Smooth muscle cell (in vitro differentiated cells): Measurements from ENCODE around the gene SPINT1. TPM values are rescaled to one million over a fixed set of nuclear protein-coding genes. Genes with fewer than 3 reads are reported as not detected.

Experiments used
- DNase-seq: peaks from one replicate; lab custom pipeline; 2025; ENCODE audit not compliant: unreplicated experiment; lab: John Stamatoyannopoulos, UW
- H2AFZ ChIP-seq: fragments of 200-600 bp; sonication (generic); 2 replicates; pipeline ENCODE4 v1.6.0; 2016; ENCODE audit warnings: antibody characterized with exemption, low read depth, mild to moderate bottlenecking
- H3F3A ChIP-seq: fragments of 200-600 bp; sonication (generic); 2 replicates; pipeline ENCODE4 v1.6.0; 2017; ENCODE audit warnings: antibody characterized with exemption, low read depth
- H3K27ac ChIP-seq: fragments of 200-600 bp; sonication (generic); 2 replicates; pipeline ENCODE4 v1.5.1; 2016; ENCODE audit warnings: low read depth, mild to moderate bottlenecking
- H3K27me3 ChIP-seq: fragments of 200-600 bp; sonication (generic); 2 replicates; pipeline ENCODE4 v1.6.1; 2016; ENCODE audit warnings: low read depth, mild to moderate bottlenecking
- H3K36me3 ChIP-seq: fragments of 200-600 bp; sonication (generic); 2 replicates; pipeline ENCODE4 v1.5.1; 2016; ENCODE audit warnings: low read depth
- H3K4me1 ChIP-seq: fragments of 200-600 bp; sonication (generic); 2 replicates; pipeline ENCODE4 v1.5.1; 2016; ENCODE audit warnings: low read depth
- H3K4me2 ChIP-seq: fragments of 200-600 bp; sonication (generic); 2 replicates; pipeline ENCODE4 v1.6.0; 2016; ENCODE audit warnings: mild to moderate bottlenecking
- H3K4me3 ChIP-seq: fragments of 200-600 bp; sonication (generic); 2 replicates; pipeline ENCODE4 v1.5.1; 2016; ENCODE audit warnings: mild to moderate bottlenecking
- H3K79me2 ChIP-seq: fragments of 200-600 bp; sonication (generic); 2 replicates; pipeline ENCODE4 v1.6.0; 2016; ENCODE audit warnings: low read depth, mild to moderate bottlenecking
- H3K9ac ChIP-seq: fragments of 200-600 bp; sonication (generic); 2 replicates; pipeline ENCODE4 v1.6.0; 2016; ENCODE audit warnings: low read depth
- H3K9me3 ChIP-seq: fragments of 200-600 bp; sonication (generic); replicated peaks from 2 replicates; pipeline ENCODE4 v1.5.1; 2016; ENCODE audit warnings: low read depth
- H4K20me1 ChIP-seq: fragments of 200-600 bp; sonication (generic); 2 replicates; pipeline ENCODE4 v1.6.0; 2016; ENCODE audit warnings: low read depth
- CTCF ChIP-seq: fragments of 200-600 bp; sonication (generic); IDR thresholded peaks from 2 replicates; pipeline ENCODE4 v1.5.1; 2017; ENCODE audit warnings: borderline replicate concordance, mild to moderate bottlenecking, antibody characterized with exemption; ENCODE audit not compliant: insufficient read depth, poor library complexity, severe bottlenecking
- WGBS: methylation state at CpG from one replicate; pipeline ENCODE4 v1.1.7; 2016; ENCODE audit warnings: low lambda C conversion rate; 5-methylcytosine and 5-hydroxymethylcytosine counted together
- polyA plus RNA-seq: library from polyadenylated mRNA; unstranded; fragments of >200 nt; fragmentation: Nextera tagmentation; extraction: Ambion mirVana; gene quantifications from 2 replicates; pipeline ENCODE4 v1.2.1, GENCODE V29; 2016
- total RNA-seq: library from RNA; depleted of rRNA; stranded (reverse); fragments of >200 nt; gene quantifications from 2 replicates; pipeline ENCODE4 v1.2.3, GENCODE V29; 2014

SPINT1 gene
- total and polyA plus RNA-seq, 2 experiments from 2014 or later: 50.2 to 76.5 TPM

DNA sequence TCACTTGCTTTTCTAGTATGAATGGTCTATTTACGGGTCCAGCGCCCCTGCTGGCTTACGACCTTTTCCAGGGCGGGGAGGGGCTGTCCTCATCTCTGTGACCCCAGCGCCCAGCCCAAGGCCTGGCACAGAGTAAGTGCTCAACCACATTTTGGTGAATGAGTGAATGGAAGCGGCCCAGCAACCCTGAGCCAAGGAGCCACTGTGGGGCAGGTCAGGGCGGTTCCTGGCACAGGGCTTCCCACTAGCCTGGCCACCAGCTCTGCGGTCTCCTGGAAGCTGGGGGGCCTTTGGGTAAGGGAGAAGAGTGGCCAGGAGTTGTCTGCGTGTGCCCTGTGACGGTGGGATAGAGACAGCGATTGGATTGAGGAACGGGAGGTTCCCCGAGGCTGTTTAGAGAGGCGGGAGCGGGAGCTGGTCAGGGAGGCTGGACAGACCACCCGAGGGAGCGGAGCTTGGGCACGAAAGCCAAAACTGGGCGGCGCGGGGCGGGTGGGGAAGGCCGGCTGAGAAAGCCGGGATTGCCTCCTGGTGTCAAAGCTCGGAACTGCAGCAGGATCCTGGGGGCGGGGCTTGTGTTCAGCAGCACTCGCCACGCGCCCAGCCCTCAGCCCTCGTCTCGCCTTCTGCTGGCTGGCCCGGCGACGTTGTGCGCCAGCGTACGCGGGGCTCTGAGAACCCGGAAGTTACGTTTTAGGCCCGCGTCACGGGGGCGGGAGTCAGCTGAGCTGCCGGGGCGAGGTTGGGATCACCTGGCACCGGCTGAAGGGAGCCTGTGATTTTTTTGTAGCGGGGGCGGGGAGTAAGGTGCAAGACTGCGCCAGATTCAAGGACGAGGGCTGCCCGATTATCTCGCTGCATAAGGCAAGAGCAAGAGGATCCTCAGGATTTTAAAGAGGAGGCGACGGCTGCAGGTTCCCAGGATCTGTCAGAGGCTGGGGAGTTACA is 50.2 kb downstream of the SPINT1 start, which contains the start of gene VPS18:
VPS18 (plus strand) TSS at position 718 of the 948 bp plus-strand sequence. CDS start 319 bp downstream, outside the sequence.
- Histone ChIP-seq H3K9ac (peak within 1 kb of the TSS; percentile 94), H4K20me1 (no peaks in the 10 kb centered on the region), H3K4me3 (peak within 1 kb of the TSS; percentile 67), H3K36me3 (peaks cover 5% of the 10 kb centered on the region), H3K4me1 (peaks cover 7% of the 10 kb centered on the region), H3K27me3 (no peaks in the 10 kb centered on the region), H3K79me2 (peaks cover 21% of the 10 kb centered on the region), H3K27ac (peak within 1 kb of the TSS; percentile 85), H3F3A (no peaks in the 10 kb centered on the region), H3K9me3 (no peaks in the 10 kb centered on the region), H3K4me2 (peak within 1 kb of the TSS; percentile 95), H2AFZ (peak within 1 kb of the TSS; percentile 99)
- TF ChIP-seq CTCF: peak; percentile 78
- WGBS: 6% methylated on average over 47 of the region's 55 CpGs
- peak; percentile 97 for DNase-seq

DNA sequence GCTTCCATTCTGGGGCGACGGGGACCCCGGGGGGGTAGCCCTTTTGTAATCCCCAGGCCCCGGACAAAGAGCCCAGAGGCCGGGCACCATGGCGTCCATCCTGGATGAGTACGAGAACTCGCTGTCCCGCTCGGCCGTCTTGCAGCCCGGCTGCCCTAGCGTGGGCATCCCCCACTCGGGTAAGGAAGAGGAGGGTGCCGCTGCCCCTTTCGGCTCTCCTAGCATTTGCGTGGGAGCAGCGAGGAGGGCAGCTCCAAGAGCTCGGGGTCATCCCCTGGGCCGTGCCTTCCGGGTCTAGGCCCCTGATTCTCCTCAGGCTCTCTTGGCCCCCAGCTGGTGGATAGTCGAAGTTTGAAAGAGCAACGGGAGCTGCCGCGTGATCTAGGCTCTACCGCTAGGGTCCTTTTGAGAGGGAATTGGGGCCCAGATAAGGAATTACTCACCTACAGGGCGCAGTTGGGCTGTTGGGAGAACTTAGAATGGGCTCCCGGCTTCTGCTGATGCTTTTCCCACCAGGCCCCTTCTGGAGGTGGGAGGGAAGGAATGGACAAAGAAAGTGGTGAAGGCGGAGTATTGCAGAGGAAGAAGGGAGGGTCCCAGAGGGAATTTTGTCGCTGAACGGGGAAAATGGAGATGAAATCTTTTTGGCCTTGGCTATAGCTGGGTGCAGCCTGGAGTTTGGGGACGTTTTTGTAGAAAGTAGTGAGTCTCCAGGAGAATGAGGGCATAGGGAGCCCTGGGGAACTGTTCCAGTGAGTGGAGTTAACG is 51.0 kb downstream of the SPINT1 start:
- peak overlapping the region; percentile 95 for H3K4me2 ChIP-seq
- H3K9me3 ChIP-seq: no peaks in the 10 kb centered on the region
- peak; percentile 43 for TF ChIP-seq CTCF
- H3K9ac ChIP-seq: peak overlapping the region; percentile 94
- H3K4me1 ChIP-seq: peaks cover 7% of the 10 kb centered on the region
- H3K27ac ChIP-seq: peak overlapping the region; percentile 85
- H3K4me3 ChIP-seq: peak overlapping the region; percentile 67
- peak overlapping the region; percentile 82 for H2AFZ ChIP-seq
- WGBS: 3% methylated on average over 32 of the region's 33 CpGs
- H4K20me1 ChIP-seq: no peaks in the 10 kb centered on the region
- H3F3A ChIP-seq: no peaks in the 10 kb centered on the region
- H3K27me3 ChIP-seq: no peaks in the 10 kb centered on the region
- peaks cover 21% of the 10 kb centered on the region for H3K79me2 ChIP-seq
- H3K36me3 ChIP-seq: peaks cover 5% of the 10 kb centered on the region
- peak; percentile 43 for DNase-seq

- Histone ChIP-seq H3K4me2 (no peak overlapping the region), H3F3A (no peaks in the 10 kb centered on the region), H4K20me1 (peaks cover 44% of the 10 kb centered on the region), H3K9me3 (no peaks in the 10 kb centered on the region), H3K27ac (no peak overlapping the region), H3K36me3 (peaks cover 5% of the 10 kb centered on the region), H3K4me1 (peaks cover 7% of the 10 kb centered on the region), H3K9ac (no peak overlapping the region), H3K4me3 (no peak overlapping the region), H2AFZ (no peak overlapping the region), H3K27me3 (no peaks in the 10 kb centered on the region), H3K79me2 (peaks cover 24% of the 10 kb centered on the region)
- TF ChIP-seq CTCF: no peak
- WGBS: 96% methylated on average over 33 of the region's 33 CpGs
- DNase-seq: no peak
Observed at GRCh38 chr15:40899536-40900207, 55.8 kb downstream of the SPINT1 start.
